Vagina (tissue), 2 donors: ENCODE measurements around the gene SH3BGRL2.

Source experiments
- CTCF ChIP-seq, 3 experiments: fragments of 450-650 bp in 2 of 3; fragments of 200-600 bp in 1 of 3; sonication (generic) in 1 of 3; IDR thresholded peaks; one replicate each; pipeline ENCODE4 v1.5.1; 2017 to 2019; ENCODE audit warnings: antibody characterized with exemption in 3 of 3, mild to moderate bottlenecking in 2 of 3, moderate library complexity in 2 of 3
- POLR2A ChIP-seq, 2 donors: fragments of 450-650 bp; IDR thresholded peaks; one replicate each; pipeline ENCODE4 v1.6.1; 2017; ENCODE audit warnings: antibody characterized with exemption in 2 of 2, mild to moderate bottlenecking in 2 of 2, moderate library complexity in 2 of 2

GRCh38 chr6:79631693-79632172 lies 604 bp downstream of the SH3BGRL2 start:
- no peak for TF ChIP-seq POLR2A (IDR thresholded peaks at IDR 0.05)
- TF ChIP-seq CTCF (IDR thresholded peaks at IDR 0.05) = no peak
